ENCODE data around the gene LRP10. TPM values are rescaled to one million over a fixed set of nuclear protein-coding genes. Genes with fewer than 3 reads are reported as not detected.

Gene LRP10
- total RNA-seq, 2 experiments from 2014 or later, result 71.9 to 75.2 TPM

Other genes starting within 250 kb of the LRP10 start
- gene OR6J1, start 227.4 kb upstream of the LRP10 start, total RNA-seq, result not detected
- 100 to 1,000 TPM; 149 to 152 TPM for gene OXA1L, start 105.1 kb upstream of the LRP10 start, total RNA-seq
- 1 to 10 TPM in 1 of 2 experiments, under 1 TPM in 1; 0.40 to 1.1 TPM for gene SLC7A7, start 56.3 kb upstream of the LRP10 start, total RNA-seq
- 100 to 1,000 TPM; 170 TPM for gene MRPL52, start 41.9 kb upstream of the LRP10 start, total RNA-seq
- gene MMP14, start 35.2 kb upstream of the LRP10 start, total RNA-seq, result 1 to 10 TPM; 1.3 to 2.1 TPM
- gene REM2, start 11.5 kb downstream of the LRP10 start, total RNA-seq, result under 1 TPM; 0.69 to 0.74 TPM
- 10 to 100 TPM; 53.5 to 61.2 TPM for gene RBM23, start 47.4 kb downstream of the LRP10 start, total RNA-seq
- gene PRMT5, start 57.6 kb downstream of the LRP10 start, total RNA-seq, result 10 to 100 TPM; 81.0 to 92.8 TPM
- 10 to 100 TPM; 97.1 to 97.3 TPM for gene HAUS4, start 85.3 kb downstream of the LRP10 start, total RNA-seq
- 1 to 10 TPM; 2.1 to 2.8 TPM for gene AJUBA, start 110.8 kb downstream of the LRP10 start, total RNA-seq
- gene C14orf93, start 138.4 kb downstream of the LRP10 start, total RNA-seq, result 1 to 10 TPM; 8.3 to 9.3 TPM
- 100 to 1,000 TPM; 120 to 125 TPM for gene PSMB5, start 163.2 kb downstream of the LRP10 start, total RNA-seq
- gene PSMB11, start 170.5 kb downstream of the LRP10 start, total RNA-seq, result not detected
- gene CDH24, start 185.8 kb downstream of the LRP10 start, total RNA-seq, result 1 to 10 TPM; 1.3 to 1.4 TPM
- 100 to 1,000 TPM; 152 to 156 TPM for gene ACIN1, start 223.4 kb downstream of the LRP10 start, total RNA-seq
- 10 to 100 TPM; 39.8 to 44.2 TPM for gene C14orf119, start 223.8 kb downstream of the LRP10 start, total RNA-seq
- not detected for gene CIROP, start 233.2 kb downstream of the LRP10 start, total RNA-seq
- under 1 TPM; 0.37 to 0.43 TPM for gene CEBPE, start 247.5 kb downstream of the LRP10 start, total RNA-seq